SK-N-MC (cell line): ENCODE results near the gene PIGA.

ENCODE experiments used
- DNase-seq: peaks from one replicate; pipeline ENCODE4 v3.0.0-alpha.2; 2011; ENCODE audit warnings: low read depth, low spot score
- H3K27ac ChIP-seq: fragments of 200-600 bp; sonication (generic); 2 replicates; pipeline ENCODE4 v1.5.1; 2016; ENCODE audit warnings: mixed run types
- H3K36me3 ChIP-seq: fragments of 200-600 bp; sonication (generic); 2 replicates; pipeline ENCODE4 v1.6.1; 2017; ENCODE audit warnings: antibody characterized with exemption, low read length, mixed read lengths; ENCODE audit not compliant: insufficient read depth
- H3K4me3 ChIP-seq: fragments of 200-600 bp; sonication (generic); 2 replicates; pipeline ENCODE4 v1.5.1; 2016
- H3K9ac ChIP-seq: fragments of 200-600 bp; sonication (generic); 2 replicates; pipeline ENCODE4 v1.8.0; 2017; ENCODE audit warnings: mixed run types, mixed read lengths; ENCODE audit not compliant: insufficient read length
- H3K9me3 ChIP-seq: fragments of 200-600 bp; sonication (generic); 2 replicates; pipeline ENCODE4 v1.6.1; 2017; ENCODE audit warnings: low read depth, mild to moderate bottlenecking, antibody characterized with exemption, low read length, moderate library complexity, mixed read lengths
- EZH2 ChIP-seq: fragments of 200-600 bp; sonication (generic); IDR thresholded peaks from one replicate; pipeline ENCODE4 v1.6.1; 2017; ENCODE audit warnings: antibody characterized with exemption
- FOXP2 ChIP-seq: optimal IDR thresholded peaks from 2 replicates; pipeline ENCODE3; 2011; ENCODE audit warnings: mild to moderate bottlenecking, moderate library complexity; ENCODE audit not compliant: insufficient read depth; ENCODE audit errors: extremely low read length, control extremely low read depth
- POLR2AphosphoS5 ChIP-seq: IDR thresholded peaks from 2 replicates; pipeline ENCODE4 v1.6.1; 2012; ENCODE audit warnings: mild to moderate bottlenecking, low read depth, low read length, borderline replicate concordance

PIGA gene, protein sequence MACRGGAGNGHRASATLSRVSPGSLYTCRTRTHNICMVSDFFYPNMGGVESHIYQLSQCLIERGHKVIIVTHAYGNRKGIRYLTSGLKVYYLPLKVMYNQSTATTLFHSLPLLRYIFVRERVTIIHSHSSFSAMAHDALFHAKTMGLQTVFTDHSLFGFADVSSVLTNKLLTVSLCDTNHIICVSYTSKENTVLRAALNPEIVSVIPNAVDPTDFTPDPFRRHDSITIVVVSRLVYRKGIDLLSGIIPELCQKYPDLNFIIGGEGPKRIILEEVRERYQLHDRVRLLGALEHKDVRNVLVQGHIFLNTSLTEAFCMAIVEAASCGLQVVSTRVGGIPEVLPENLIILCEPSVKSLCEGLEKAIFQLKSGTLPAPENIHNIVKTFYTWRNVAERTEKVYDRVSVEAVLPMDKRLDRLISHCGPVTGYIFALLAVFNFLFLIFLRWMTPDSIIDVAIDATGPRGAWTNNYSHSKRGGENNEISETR

DNA sequence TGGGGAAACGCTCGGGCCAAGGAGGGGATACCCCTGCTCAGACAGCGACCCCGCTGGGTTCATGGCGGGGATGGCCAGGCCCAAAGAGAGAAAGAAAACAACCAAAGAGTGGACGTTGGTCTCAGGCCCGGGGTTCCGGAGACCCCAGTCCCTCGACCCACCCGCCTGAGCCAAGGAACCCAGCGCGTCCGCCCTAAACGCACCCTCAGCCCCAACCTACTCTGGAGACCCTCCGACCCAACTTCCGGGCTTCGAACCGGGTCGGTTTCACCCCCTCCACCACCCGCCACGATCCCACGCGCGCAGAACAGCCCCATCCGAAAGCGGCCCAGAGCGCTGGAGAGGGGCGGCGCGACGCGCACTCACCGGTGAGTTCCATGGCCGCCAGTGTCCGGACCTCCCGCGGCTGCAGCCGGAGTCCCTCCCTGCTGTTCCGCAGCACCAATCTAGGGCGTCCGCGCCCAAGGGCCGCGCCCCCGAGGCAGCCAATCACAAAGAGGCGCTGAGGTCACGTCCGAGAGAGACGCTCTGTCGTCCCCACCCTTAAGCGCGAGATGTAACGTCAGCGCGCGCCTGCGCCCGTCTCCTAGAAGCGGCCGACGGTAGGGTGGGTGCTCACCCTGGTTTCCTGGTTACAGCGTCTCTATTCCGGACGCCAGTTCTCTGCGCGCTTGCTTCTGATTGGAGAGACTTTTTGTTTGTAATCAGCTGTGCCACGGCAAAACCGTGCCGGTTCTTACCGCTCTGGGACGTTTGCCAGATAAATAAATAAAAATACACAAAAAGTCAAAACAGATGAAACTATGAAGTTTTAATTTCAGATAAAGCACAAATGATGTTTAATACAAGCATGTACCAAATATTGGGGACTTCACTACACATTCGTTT lies at the start of gene PIGA:
Gene PIGA (minus strand): TSS at position 389 of the 888 bp plus-strand sequence. CDS start 3,593 bp downstream, outside the sequence.
- H3K36me3 ChIP-seq, result no peaks in the 10 kb centered on the region; the same call in 1 of the 2 replicates
- TF ChIP-seq FOXP2 (no peak), POLR2AphosphoS5 (peak; percentile 69), EZH2 (no peak)
- peak; percentile 51 for DNase-seq
- H3K4me3 ChIP-seq, result peak within 1 kb of the TSS; percentile 81
- H3K9me3 ChIP-seq, result no peaks in the 10 kb centered on the region
- peak within 1 kb of the TSS; percentile 69 for H3K9ac ChIP-seq
- H3K27ac ChIP-seq, result no peak within 1 kb of the TSS

DNA sequence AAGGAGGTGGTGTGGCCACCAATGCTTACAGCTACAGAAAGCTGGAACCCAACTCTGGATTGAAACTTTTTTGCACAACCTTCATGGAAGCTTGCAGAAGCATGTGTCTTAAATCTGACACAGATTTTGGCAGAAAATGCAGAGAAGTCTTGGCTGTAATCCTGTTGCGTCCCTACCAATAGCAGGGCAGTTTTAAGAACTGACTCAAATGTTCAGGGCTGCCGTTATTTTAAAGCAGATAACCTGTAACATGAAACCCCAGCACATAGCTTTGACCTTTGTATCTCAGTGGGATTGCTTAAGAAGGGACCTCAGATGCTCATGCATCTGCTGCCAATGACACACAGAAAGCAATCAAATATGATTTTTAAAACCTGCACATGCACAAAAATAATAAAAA lies 49.0 kb upstream of the PIGA start, which contains the start of gene VEGFD:
Gene VEGFD (minus strand): TSS at position 110 of the 400 bp plus-strand sequence. CDS start 467 bp downstream, outside the sequence.
- TF ChIP-seq POLR2AphosphoS5, result no peak
- no peak for TF ChIP-seq FOXP2
- no peak for TF ChIP-seq EZH2
- no peak within 1 kb of the TSS for H3K4me3 ChIP-seq
- no peak within 1 kb of the TSS for H3K9ac ChIP-seq
- no peak within 1 kb of the TSS for H3K27ac ChIP-seq
- no peak for DNase-seq
- no peaks in the 10 kb centered on the region for H3K36me3 ChIP-seq
- no peaks in the 10 kb centered on the region for H3K9me3 ChIP-seq

DNA sequence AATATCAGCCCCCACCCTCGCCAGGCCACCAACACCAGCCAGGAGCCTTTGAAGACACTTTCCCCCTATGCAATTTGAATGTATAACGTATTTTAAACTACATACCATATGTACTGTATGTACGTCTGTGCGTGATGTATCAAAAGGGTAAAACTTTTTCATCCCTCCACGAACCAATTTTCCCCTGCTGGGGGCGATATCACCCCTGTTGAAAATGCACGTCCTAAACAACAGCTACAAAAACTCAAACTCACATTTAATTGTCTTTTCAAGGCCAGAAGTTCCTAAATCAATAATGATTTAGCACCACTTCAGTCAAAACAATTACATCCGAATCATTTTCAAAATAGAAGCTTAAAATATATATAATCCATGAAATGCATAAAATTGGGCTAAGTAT lies 47.5 kb upstream of the PIGA start:
- TF ChIP-seq POLR2AphosphoS5, result no peak
- no peak for TF ChIP-seq FOXP2
- no peak for TF ChIP-seq EZH2
- H3K27ac ChIP-seq, result no peak overlapping the region
- no peak overlapping the region for H3K9ac ChIP-seq
- no peak for DNase-seq
- H3K4me3 ChIP-seq, result no peak overlapping the region
- no peaks in the 10 kb centered on the region for H3K36me3 ChIP-seq
- H3K9me3 ChIP-seq, result no peaks in the 10 kb centered on the region

DNA sequence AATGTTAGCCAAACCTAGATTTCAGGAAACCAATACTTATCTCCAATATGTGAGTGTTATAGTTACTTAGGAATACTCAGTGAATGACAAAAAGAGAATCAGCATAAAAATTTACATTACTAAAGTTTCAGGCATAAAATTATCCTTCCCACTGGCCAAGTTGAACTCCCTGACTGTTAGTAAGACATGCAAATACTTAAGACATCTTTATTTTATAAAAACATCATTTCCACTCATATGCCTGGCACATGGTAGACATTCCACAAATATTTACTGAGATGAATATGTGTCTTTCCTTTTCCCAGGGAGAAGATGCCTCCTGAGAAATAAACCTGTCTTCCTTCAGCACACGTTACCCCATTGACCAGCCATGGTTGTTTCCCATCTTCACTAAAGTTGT lies 41.6 kb upstream of the PIGA start:
- no peak for TF ChIP-seq FOXP2
- TF ChIP-seq EZH2, result no peak
- no peak for TF ChIP-seq POLR2AphosphoS5
- H3K9ac ChIP-seq, result no peak overlapping the region
- no peak overlapping the region for H3K4me3 ChIP-seq
- no peaks in the 10 kb centered on the region for H3K36me3 ChIP-seq
- H3K9me3 ChIP-seq, result no peaks in the 10 kb centered on the region
- H3K27ac ChIP-seq, result no peak overlapping the region
- no peak for DNase-seq

DNA sequence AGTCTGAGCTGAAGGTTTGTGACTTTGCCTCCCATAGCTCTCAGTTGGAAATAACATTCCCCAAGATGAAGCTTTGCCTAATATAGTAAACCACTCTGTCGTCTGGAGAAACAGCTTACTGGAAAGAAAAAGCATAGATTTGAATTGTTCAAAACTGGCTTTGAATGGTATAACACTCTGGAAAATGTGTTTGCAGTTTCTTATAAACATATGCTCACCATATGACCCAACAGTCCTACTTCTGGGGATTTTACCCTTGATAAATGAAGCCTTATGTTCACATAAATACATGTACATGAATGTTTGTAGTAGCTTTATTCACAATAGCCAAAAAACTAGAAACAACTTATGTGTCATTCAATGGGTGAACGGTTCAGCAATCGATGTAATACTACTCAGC lies 38.7 kb upstream of the PIGA start:
- TF ChIP-seq FOXP2, result no peak
- H3K27ac ChIP-seq, result no peak overlapping the region
- H3K4me3 ChIP-seq, result no peak overlapping the region
- no peak for DNase-seq
- H3K9ac ChIP-seq, result no peak overlapping the region
- H3K36me3 ChIP-seq, result no peaks in the 10 kb centered on the region
- no peaks in the 10 kb centered on the region for H3K9me3 ChIP-seq

DNA sequence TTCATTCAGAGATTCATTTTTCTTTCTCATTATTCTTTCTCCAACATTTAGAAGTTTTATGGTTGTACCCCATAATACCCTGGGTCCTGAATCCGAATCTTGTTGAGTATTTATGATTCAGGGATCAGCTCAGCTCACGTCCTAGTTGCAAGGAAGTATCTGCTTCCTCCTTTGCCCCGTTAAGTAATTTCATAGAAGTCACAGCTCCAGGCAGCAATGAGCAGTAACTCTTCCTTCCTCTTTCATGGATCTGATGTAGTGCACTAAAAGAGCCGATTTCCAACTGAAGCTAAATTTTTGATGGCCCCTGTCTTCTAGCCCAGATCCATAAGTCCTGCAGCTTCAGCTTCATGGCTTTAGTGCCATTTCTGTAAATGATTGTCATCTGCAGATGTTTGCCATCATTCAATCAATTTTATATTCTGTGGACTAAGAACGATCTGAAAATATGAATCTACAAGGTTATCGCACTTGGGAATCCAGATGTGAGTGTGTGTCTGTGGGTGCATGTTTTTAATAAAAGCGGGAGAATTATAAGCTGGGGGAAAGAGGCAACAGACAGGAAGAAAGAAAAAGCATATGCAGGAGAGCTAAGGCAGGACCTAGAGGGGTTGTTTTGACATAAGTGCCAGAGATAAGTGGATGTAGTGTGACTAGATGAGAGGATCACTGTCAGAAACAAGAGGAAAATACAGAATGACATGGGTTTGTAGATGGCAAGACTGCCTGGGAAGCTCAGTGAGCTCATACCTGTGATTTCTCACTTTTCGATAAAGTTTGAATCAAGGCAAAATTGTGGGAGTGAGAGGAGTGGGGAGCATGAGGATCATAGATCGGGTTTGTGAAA lies 31.4 kb upstream of the PIGA start:
- H3K9ac ChIP-seq, result no peak overlapping the region
- TF ChIP-seq POLR2AphosphoS5 (no peak), FOXP2 (no peak), EZH2 (no peak)
- DNase-seq, result no peak
- no peaks in the 10 kb centered on the region for H3K36me3 ChIP-seq
- no peak overlapping the region for H3K27ac ChIP-seq
- H3K4me3 ChIP-seq, result no peak overlapping the region
- H3K9me3 ChIP-seq, result no peaks in the 10 kb centered on the region

DNA sequence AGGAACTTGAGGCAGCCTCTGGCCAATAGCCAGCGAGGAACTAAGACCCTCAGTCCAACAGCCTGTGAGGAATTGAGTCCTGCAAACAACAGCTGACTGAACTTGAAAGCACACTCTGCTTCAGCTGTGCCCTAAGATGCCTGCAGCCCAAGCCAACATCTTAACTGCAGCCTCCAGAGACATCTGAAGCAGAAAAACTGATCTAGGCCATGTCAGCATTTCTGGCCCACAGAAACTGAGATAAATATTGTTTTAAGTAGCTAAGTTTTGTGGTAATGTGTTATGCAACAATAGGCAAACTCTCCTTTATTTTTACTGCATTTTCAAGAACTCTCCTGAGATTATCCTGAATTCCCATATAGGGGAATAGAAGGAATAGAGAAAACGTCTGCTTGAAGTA lies 24.4 kb upstream of the PIGA start:
- no peaks in the 10 kb centered on the region for H3K36me3 ChIP-seq
- no peaks in the 10 kb centered on the region for H3K9me3 ChIP-seq
- no peak for TF ChIP-seq POLR2AphosphoS5
- H3K9ac ChIP-seq, result no peak overlapping the region
- DNase-seq, result no peak
- H3K27ac ChIP-seq, result no peak overlapping the region
- H3K4me3 ChIP-seq, result no peak overlapping the region

DNA sequence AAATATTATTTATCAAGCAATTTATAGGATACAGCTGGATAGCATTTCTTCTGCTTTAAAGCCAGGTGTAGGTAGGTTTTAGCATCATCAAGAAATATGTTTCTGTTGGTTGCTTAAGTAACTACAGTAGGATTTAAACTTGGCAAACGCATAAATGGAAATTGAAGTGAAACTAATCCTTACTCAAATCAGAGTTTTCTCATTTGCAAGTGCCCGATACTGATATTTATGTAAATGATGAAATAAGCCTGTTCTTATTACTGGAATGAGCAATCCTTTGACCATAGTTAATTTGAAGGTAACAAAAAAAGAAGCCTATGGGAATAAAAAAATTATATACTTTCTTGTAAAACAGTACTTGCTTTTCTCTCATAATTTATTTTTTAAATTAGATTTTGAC lies 23.2 kb upstream of the PIGA start:
- H3K9ac ChIP-seq, result no peak overlapping the region
- no peaks in the 10 kb centered on the region for H3K9me3 ChIP-seq
- H3K27ac ChIP-seq, result no peak overlapping the region
- H3K4me3 ChIP-seq, result no peak overlapping the region
- no peak for DNase-seq
- TF ChIP-seq FOXP2 (no peak), POLR2AphosphoS5 (no peak), EZH2 (no peak)
- H3K36me3 ChIP-seq, result no peaks in the 10 kb centered on the region
